ENCODE measurements around the gene LEPROT.

DNA sequence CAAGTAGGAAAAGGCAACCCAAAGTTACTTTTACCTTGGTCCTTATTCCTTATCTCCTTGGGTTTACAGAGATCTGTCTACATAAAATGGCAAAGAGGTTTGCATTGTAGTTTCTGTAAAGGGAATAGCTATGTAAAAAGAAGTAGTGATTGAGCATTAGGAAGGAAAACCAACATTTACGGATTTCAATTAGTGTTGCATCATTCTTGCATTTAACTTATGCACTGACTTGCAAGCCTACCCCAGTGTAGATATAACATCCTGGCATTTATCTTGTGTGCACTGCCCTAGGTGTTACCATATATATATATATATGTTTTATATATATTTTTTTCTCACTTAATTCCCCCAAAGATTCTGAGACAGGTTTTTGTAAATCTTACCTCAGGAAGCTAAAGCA is 3.7 kb upstream of the LEPROT start:
- no peak for TF ChIP-seq POLR2AphosphoS5 (IDR thresholded peaks at IDR 0.05; ENCODE audit: low read depth)
- no peak for TF ChIP-seq ZNF114 (CRISPR knock-in tag; IDR thresholded peaks at IDR 0.05)
- TF ChIP-seq, protein P1, sequence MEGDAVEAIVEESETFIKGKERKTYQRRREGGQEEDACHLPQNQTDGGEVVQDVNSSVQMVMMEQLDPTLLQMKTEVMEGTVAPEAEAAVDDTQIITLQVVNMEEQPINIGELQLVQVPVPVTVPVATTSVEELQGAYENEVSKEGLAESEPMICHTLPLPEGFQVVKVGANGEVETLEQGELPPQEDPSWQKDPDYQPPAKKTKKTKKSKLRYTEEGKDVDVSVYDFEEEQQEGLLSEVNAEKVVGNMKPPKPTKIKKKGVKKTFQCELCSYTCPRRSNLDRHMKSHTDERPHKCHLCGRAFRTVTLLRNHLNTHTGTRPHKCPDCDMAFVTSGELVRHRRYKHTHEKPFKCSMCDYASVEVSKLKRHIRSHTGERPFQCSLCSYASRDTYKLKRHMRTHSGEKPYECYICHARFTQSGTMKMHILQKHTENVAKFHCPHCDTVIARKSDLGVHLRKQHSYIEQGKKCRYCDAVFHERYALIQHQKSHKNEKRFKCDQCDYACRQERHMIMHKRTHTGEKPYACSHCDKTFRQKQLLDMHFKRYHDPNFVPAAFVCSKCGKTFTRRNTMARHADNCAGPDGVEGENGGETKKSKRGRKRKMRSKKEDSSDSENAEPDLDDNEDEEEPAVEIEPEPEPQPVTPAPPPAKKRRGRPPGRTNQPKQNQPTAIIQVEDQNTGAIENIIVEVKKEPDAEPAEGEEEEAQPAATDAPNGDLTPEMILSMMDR (conservative IDR thresholded peaks at IDR 0.05; ENCODE audit: low read depth in 2 of 2) = no peak
- no peak for TF ChIP-seq EZH2 (IDR thresholded peaks at IDR 0.05; ENCODE audit: low read depth, unreplicated experiment)
- TF ChIP-seq, protein P2, sequence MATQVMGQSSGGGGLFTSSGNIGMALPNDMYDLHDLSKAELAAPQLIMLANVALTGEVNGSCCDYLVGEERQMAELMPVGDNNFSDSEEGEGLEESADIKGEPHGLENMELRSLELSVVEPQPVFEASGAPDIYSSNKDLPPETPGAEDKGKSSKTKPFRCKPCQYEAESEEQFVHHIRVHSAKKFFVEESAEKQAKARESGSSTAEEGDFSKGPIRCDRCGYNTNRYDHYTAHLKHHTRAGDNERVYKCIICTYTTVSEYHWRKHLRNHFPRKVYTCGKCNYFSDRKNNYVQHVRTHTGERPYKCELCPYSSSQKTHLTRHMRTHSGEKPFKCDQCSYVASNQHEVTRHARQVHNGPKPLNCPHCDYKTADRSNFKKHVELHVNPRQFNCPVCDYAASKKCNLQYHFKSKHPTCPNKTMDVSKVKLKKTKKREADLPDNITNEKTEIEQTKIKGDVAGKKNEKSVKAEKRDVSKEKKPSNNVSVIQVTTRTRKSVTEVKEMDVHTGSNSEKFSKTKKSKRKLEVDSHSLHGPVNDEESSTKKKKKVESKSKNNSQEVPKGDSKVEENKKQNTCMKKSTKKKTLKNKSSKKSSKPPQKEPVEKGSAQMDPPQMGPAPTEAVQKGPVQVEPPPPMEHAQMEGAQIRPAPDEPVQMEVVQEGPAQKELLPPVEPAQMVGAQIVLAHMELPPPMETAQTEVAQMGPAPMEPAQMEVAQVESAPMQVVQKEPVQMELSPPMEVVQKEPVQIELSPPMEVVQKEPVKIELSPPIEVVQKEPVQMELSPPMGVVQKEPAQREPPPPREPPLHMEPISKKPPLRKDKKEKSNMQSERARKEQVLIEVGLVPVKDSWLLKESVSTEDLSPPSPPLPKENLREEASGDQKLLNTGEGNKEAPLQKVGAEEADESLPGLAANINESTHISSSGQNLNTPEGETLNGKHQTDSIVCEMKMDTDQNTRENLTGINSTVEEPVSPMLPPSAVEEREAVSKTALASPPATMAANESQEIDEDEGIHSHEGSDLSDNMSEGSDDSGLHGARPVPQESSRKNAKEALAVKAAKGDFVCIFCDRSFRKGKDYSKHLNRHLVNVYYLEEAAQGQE (IDR thresholded peaks at IDR 0.05; ENCODE audit: unreplicated experiment) = no peak
- no peak for TF ChIP-seq JUNB (IDR thresholded peaks at IDR 0.05; ENCODE audit: unreplicated experiment)
- TF ChIP-seq, protein P3, sequence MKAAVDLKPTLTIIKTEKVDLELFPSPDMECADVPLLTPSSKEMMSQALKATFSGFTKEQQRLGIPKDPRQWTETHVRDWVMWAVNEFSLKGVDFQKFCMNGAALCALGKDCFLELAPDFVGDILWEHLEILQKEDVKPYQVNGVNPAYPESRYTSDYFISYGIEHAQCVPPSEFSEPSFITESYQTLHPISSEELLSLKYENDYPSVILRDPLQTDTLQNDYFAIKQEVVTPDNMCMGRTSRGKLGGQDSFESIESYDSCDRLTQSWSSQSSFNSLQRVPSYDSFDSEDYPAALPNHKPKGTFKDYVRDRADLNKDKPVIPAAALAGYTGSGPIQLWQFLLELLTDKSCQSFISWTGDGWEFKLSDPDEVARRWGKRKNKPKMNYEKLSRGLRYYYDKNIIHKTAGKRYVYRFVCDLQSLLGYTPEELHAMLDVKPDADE (IDR thresholded peaks at IDR 0.05) = no peak
